OCI-LY3 (cell line): ENCODE measurements around the gene TOM1.

Experiments
- EZH2phosphoT487 ChIP-seq: fragments of 200-600 bp; shearing (Covaris generic); IDR thresholded peaks from 2 replicates; pipeline ENCODE4 v1.6.1; 2018; ENCODE audit warnings: antibody characterized with exemption, mixed run types, low read depth
- TF ChIP-seq, protein P1 (sequence below): fragments of 200-600, 300-600 bp; sonication (generic); IDR thresholded peaks from 2 replicates; pipeline ENCODE4 v1.5.1; 2014; ENCODE audit warnings: antibody characterized with exemption, low read length, low read depth

- TF ChIP-seq, protein P1, sequence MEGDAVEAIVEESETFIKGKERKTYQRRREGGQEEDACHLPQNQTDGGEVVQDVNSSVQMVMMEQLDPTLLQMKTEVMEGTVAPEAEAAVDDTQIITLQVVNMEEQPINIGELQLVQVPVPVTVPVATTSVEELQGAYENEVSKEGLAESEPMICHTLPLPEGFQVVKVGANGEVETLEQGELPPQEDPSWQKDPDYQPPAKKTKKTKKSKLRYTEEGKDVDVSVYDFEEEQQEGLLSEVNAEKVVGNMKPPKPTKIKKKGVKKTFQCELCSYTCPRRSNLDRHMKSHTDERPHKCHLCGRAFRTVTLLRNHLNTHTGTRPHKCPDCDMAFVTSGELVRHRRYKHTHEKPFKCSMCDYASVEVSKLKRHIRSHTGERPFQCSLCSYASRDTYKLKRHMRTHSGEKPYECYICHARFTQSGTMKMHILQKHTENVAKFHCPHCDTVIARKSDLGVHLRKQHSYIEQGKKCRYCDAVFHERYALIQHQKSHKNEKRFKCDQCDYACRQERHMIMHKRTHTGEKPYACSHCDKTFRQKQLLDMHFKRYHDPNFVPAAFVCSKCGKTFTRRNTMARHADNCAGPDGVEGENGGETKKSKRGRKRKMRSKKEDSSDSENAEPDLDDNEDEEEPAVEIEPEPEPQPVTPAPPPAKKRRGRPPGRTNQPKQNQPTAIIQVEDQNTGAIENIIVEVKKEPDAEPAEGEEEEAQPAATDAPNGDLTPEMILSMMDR = no peak
- no peak for TF ChIP-seq EZH2phosphoT487
These were observed 47.8 kb downstream of the TOM1 start for GRCh38 chr22:35347462-35347861.
